ENCODE results near the gene KIFC3.
"Not testable (repeated sequence)": the region's sequence is repeated elsewhere in the genome, so short reads cannot be mapped to it uniquely, and the experiment has no call there.

KIFC3 gene

GRCh38 chr16:57801809-57802340, 416 bp downstream of the KIFC3 start:
- H3K4me3 ChIP-seq (ENCODE audit: extremely low read depth, insufficient read depth, low read length, poor library complexity, severe bottlenecking) = peak overlapping the region; percentile 66
- no peaks in the 10 kb centered on the region for H3K9me3 ChIP-seq (ENCODE audit: control insufficient read depth, low read length)
- peaks cover 9% of the 10 kb centered on the region for H3K36me3 ChIP-seq (ENCODE audit: control insufficient read depth, insufficient read depth, low read length)
- H3K27ac ChIP-seq (ENCODE audit: low read depth, low read length, severe bottlenecking) = peak overlapping the region; percentile 89
- H3K4me1 ChIP-seq (ENCODE audit: control insufficient read depth, insufficient read depth, low read length, poor library complexity, severe bottlenecking) = peaks cover 56% of the 10 kb centered on the region
- WGBS, 2 experiments (ENCODE audit: insufficient coverage in 2 of 2) = 0 to 1% methylated on average over 39 to 40 of the region's 45 CpGs

- peak overlapping the region; percentile 89 for H3K27ac ChIP-seq (ENCODE audit: low read depth, low read length, severe bottlenecking)
- peak overlapping the region; percentile 66 for H3K4me3 ChIP-seq (ENCODE audit: extremely low read depth, insufficient read depth, low read length, poor library complexity, severe bottlenecking)
- no peaks in the 10 kb centered on the region for H3K9me3 ChIP-seq (ENCODE audit: control insufficient read depth, low read length)
- WGBS, 2 experiments (ENCODE audit: insufficient coverage in 2 of 2) = 2 to 17% methylated on average over 3 to 4 of the region's 5 CpGs
- H3K4me1 ChIP-seq (ENCODE audit: control insufficient read depth, insufficient read depth, low read length, poor library complexity, severe bottlenecking) = peaks cover 56% of the 10 kb centered on the region
- peaks cover 15% of the 10 kb centered on the region for H3K36me3 ChIP-seq (ENCODE audit: control insufficient read depth, insufficient read depth, low read length)
Measured at GRCh38 chr16:57801098-57801808, 1.0 kb downstream of the KIFC3 start.

GRCh38 chr16:57800200-57801097, 1.8 kb downstream of the KIFC3 start:
- WGBS, 2 experiments (ENCODE audit: insufficient coverage in 2 of 2) = 65 to 79% methylated on average over 11 of the region's 12 CpGs
- peak overlapping the region; percentile 89 for H3K27ac ChIP-seq (ENCODE audit: low read depth, low read length, severe bottlenecking)
- peak overlapping the region; percentile 66 for H3K4me3 ChIP-seq (ENCODE audit: extremely low read depth, insufficient read depth, low read length, poor library complexity, severe bottlenecking)
- peaks cover 19% of the 10 kb centered on the region for H3K36me3 ChIP-seq (ENCODE audit: control insufficient read depth, insufficient read depth, low read length)
- H3K9me3 ChIP-seq (ENCODE audit: control insufficient read depth, low read length) = no peaks in the 10 kb centered on the region
- peaks cover 56% of the 10 kb centered on the region for H3K4me1 ChIP-seq (ENCODE audit: control insufficient read depth, insufficient read depth, low read length, poor library complexity, severe bottlenecking)

- Histone ChIP-seq H3K9me3 (ENCODE audit: control insufficient read depth, low read length) (no peaks in the 10 kb centered on the region), H3K36me3 (ENCODE audit: control insufficient read depth, insufficient read depth, low read length) (peaks cover 26% of the 10 kb centered on the region), H3K4me1 (ENCODE audit: control insufficient read depth, insufficient read depth, low read length, poor library complexity, severe bottlenecking) (peaks cover 56% of the 10 kb centered on the region), H3K27ac (ENCODE audit: low read depth, low read length, severe bottlenecking) (no peak overlapping the region), H3K4me3 (ENCODE audit: extremely low read depth, insufficient read depth, low read length, poor library complexity, severe bottlenecking) (no peak overlapping the region)
- 70 to 76% methylated on average over 3 to 4 of the region's 5 CpGs for WGBS, 2 experiments (ENCODE audit: insufficient coverage in 2 of 2)
Measured at GRCh38 chr16:57799600-57800199, 2.6 kb downstream of the KIFC3 start.

DNA sequence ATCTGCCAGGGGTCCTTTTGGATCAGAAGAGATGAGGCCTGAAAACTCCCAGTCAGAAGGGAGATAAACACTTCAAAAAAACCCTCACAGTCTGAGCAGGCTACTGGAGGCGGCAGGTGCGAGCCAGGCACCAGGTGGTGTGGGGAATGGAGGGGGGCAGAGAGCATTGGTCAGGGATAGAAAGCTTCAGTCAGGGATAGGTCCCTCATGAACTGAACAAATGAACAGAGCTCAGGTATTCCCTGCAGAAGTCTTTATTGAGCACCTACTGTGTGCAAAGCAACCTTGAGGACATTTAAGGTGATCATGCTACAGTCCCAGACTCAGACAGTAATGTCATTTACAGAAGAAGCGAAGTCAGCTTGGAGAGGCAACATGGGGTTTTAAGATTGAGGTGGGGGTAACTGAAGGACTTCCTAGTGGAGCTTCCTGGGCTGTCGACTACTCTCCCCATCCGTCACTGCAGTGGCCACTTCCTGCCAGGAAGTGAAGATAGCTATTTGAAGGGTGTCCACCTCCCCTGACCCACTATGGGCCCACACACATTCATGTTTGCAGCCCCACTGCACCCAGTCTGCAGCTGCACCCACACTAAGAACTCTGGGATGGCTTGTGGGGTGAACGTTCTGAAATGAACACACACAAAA, 3.2 kb downstream of the KIFC3 start:
- 76 to 88% methylated on average over 3 to 6 of the region's 6 CpGs for WGBS, 2 experiments (ENCODE audit: insufficient coverage in 2 of 2)
- Histone ChIP-seq H3K4me1 (ENCODE audit: control insufficient read depth, insufficient read depth, low read length, poor library complexity, severe bottlenecking) (peaks cover 54% of the 10 kb centered on the region), H3K27ac (ENCODE audit: low read depth, low read length, severe bottlenecking) (no peak overlapping the region), H3K4me3 (ENCODE audit: extremely low read depth, insufficient read depth, low read length, poor library complexity, severe bottlenecking) (no peak overlapping the region), H3K9me3 (ENCODE audit: control insufficient read depth, low read length) (no peaks in the 10 kb centered on the region), H3K36me3 (ENCODE audit: control insufficient read depth, insufficient read depth, low read length) (peaks cover 32% of the 10 kb centered on the region)

GRCh38 chr16:57798267-57798810, 4.0 kb downstream of the KIFC3 start:
- H3K9me3 ChIP-seq (ENCODE audit: control insufficient read depth, low read length) = no peaks in the 10 kb centered on the region
- WGBS, 2 experiments (ENCODE audit: insufficient coverage in 2 of 2) = 64 to 74% methylated on average over 12 to 16 of the region's 16 CpGs
- H3K4me3 ChIP-seq (ENCODE audit: extremely low read depth, insufficient read depth, low read length, poor library complexity, severe bottlenecking) = no peak overlapping the region
- peaks cover 47% of the 10 kb centered on the region for H3K4me1 ChIP-seq (ENCODE audit: control insufficient read depth, insufficient read depth, low read length, poor library complexity, severe bottlenecking)
- H3K36me3 ChIP-seq (ENCODE audit: control insufficient read depth, insufficient read depth, low read length) = peaks cover 40% of the 10 kb centered on the region
- H3K27ac ChIP-seq (ENCODE audit: low read depth, low read length, severe bottlenecking) = no peak overlapping the region

GRCh38 chr16:57797526-57798266, 4.6 kb downstream of the KIFC3 start:
- WGBS, 2 experiments (ENCODE audit: insufficient coverage in 2 of 2) = 53 to 54% methylated on average over 39 of the region's 42 CpGs
- Histone ChIP-seq H3K4me1 (ENCODE audit: control insufficient read depth, insufficient read depth, low read length, poor library complexity, severe bottlenecking) (peaks cover 43% of the 10 kb centered on the region), H3K4me3 (ENCODE audit: extremely low read depth, insufficient read depth, low read length, poor library complexity, severe bottlenecking) (no peak overlapping the region), H3K9me3 (ENCODE audit: control insufficient read depth, low read length) (no peaks in the 10 kb centered on the region), H3K27ac (ENCODE audit: low read depth, low read length, severe bottlenecking) (peak overlapping the region; percentile 30), H3K36me3 (ENCODE audit: control insufficient read depth, insufficient read depth, low read length) (peaks cover 42% of the 10 kb centered on the region)

DNA sequence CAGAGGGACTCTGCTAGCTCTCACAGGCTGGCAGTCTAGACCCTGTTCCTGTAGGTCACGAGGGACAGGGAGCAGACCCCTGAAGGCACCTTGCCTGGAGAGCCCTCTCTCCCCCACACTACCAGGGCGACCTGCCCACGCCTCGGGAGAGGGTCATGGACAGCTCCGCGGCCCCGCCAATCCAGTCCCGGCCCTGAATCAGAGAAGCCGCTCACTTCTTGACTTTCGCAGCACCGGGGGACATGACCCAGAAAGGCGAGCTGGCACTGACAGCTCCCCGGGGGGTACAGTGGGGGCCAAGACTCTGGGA, 5.1 kb downstream of the KIFC3 start:
- H3K36me3 ChIP-seq (ENCODE audit: control insufficient read depth, insufficient read depth, low read length) = peaks cover 46% of the 10 kb centered on the region
- H3K4me3 ChIP-seq (ENCODE audit: extremely low read depth, insufficient read depth, low read length, poor library complexity, severe bottlenecking) = no peak overlapping the region
- peaks cover 43% of the 10 kb centered on the region for H3K4me1 ChIP-seq (ENCODE audit: control insufficient read depth, insufficient read depth, low read length, poor library complexity, severe bottlenecking)
- 90 to 97% methylated on average over 8 to 13 of the region's 13 CpGs for WGBS, 2 experiments (ENCODE audit: insufficient coverage in 2 of 2)
- no peaks in the 10 kb centered on the region for H3K9me3 ChIP-seq (ENCODE audit: control insufficient read depth, low read length)
- H3K27ac ChIP-seq (ENCODE audit: low read depth, low read length, severe bottlenecking) = no peak overlapping the region

DNA sequence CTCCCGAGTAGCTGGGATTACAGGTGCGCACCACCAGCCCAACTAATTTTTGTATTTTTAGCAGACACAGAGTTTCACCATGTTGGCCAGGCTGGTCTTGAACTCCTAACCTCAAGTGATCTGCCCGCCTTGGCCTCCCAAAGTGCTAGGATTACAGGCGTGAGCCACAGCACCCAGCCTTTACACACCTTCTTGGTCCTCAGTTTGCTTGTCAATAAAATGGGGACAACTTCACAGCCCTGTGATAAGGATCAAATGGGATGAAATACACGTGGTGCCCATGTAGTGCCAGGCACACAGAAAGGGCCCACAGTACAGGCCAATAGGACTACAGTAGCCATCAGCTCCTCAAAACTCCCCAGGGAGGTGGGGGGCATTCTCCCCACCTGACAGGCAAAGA, 6.3 kb downstream of the KIFC3 start:
- H3K4me3 ChIP-seq (ENCODE audit: extremely low read depth, insufficient read depth, low read length, poor library complexity, severe bottlenecking); H3K27ac ChIP-seq (ENCODE audit: low read depth, low read length, severe bottlenecking); H3K9me3 ChIP-seq (ENCODE audit: control insufficient read depth, low read length): not testable (repeated sequence)
- Histone ChIP-seq H3K4me1 (ENCODE audit: control insufficient read depth, insufficient read depth, low read length, poor library complexity, severe bottlenecking) (peaks cover 40% of the 10 kb centered on the region), H3K36me3 (ENCODE audit: control insufficient read depth, insufficient read depth, low read length) (peaks cover 57% of the 10 kb centered on the region)
- WGBS, 2 experiments (ENCODE audit: insufficient coverage in 2 of 2) = 91 to 92% methylated on average over 3 to 5 of the region's 5 CpGs

Measured in mesodermal cell (in vitro differentiated cells).